ENCODE measurements around the gene NCDN. TPM values are rescaled to one million over a fixed set of nuclear protein-coding genes. Genes with fewer than 3 reads are reported as not detected.

The NCDN gene
- total and polyA plus RNA-seq, 2 of the 8 experiments (the other 6 are each of a cell fraction or from before 2014, with no cell fraction given), result 26.2 to 35.4 TPM

GRCh38 chr1:35563166-35563565 lies 5.6 kb downstream of the NCDN start:
- no peak for FAIRE-seq
- H3K4me2 ChIP-seq (ENCODE audit: insufficient read depth in 1 of 2, low read depth in 2 of 2, low read length in 2 of 2), result no peak overlapping the region
- TF ChIP-seq EP300 (IDR thresholded peaks at IDR 0.05; ENCODE audit: borderline replicate concordance in 1 of 2, low read depth in 2 of 2, low read length in 2 of 2) (no peak), RBBP5 (IDR thresholded peaks at IDR 0.05; ENCODE audit: borderline replicate concordance, low read depth, low read length) (no peak), KDM5A (IDR thresholded peaks at IDR 0.05; ENCODE audit: low read length) (no peak), SUZ12 (IDR thresholded peaks at IDR 0.05; ENCODE audit: low read length) (no peak), CREB1 (IDR thresholded peaks at IDR 0.05) (no peak), POU5F1 (IDR thresholded peaks at IDR 0.05; ENCODE audit: low read depth, low read length) (no peak), PHF8 (conservative IDR thresholded peaks at IDR 0.05; ENCODE audit: low read depth, low read length) (no peak), GTF2F1 (IDR thresholded peaks at IDR 0.05; ENCODE audit: borderline replicate concordance, low read depth, low read length) (no peak)
- no peak overlapping the region for H2BK5ac ChIP-seq (ENCODE audit: low read depth, low read length)
- H3K23me2 ChIP-seq (ENCODE audit: low read depth, low read length), result peaks cover 5% of the 10 kb centered on the region; the same call in 1 of the 2 replicates
- H4K8ac ChIP-seq (ENCODE audit: extremely low read depth, insufficient read depth, low read length), result no peak overlapping the region
- H3K79me1 ChIP-seq (ENCODE audit: low read depth, low read length), result peaks cover 3% of the 10 kb centered on the region
- H3K18ac ChIP-seq (ENCODE audit: extremely low read depth, low read length), result no peak overlapping the region
- no peak overlapping the region for H3K4me3 ChIP-seq (ENCODE audit: extremely low read depth in 1 of 4, insufficient read depth in 2 of 4, low read depth in 3 of 4, low read length in 4 of 4)
- H3K36me3 ChIP-seq (ENCODE audit: control insufficient read depth in 2 of 4, insufficient read depth in 4 of 4, low read length in 3 of 4), result peaks cover 14 to 25% (median 19%) of the 10 kb centered on the region in 4 experiments; a peak in 6 of 8 replicates
- H3K14ac ChIP-seq (ENCODE audit: insufficient read length), result no peak overlapping the region
- ChIA-PET POLR2A (ENCODE audit: partially characterized antibody) (no interaction called here), CTCF (ENCODE audit: partially characterized antibody) (interaction anchor here (1.0 to 7.6 kb wide), 4 partner anchors 8 to 118 kb away, joined by 3 to 72 read pairs (median 4); no protein-coding TSS in a partner anchor)
- peaks cover 2 to 27% of the 10 kb centered on the region in 2 experiments for H4K20me1 ChIP-seq (replicated peaks in 1 of 2; ENCODE audit: control insufficient read depth in 1 of 2, insufficient read depth in 2 of 2, low read length in 2 of 2)
- H2AFZ ChIP-seq (ENCODE audit: low read length), result no peak overlapping the region
- no peaks in the 10 kb centered on the region for H3K9me3 ChIP-seq (ENCODE audit: insufficient read depth in 2 of 2, low read depth in 1 of 2, low read length in 1 of 2)
- no peak overlapping the region for H3K9ac ChIP-seq (replicated peaks in 1 of 4; ENCODE audit: extremely low read depth in 1 of 4, low read depth in 3 of 4, low read length in 3 of 4)
- no peak overlapping the region for H3K23ac ChIP-seq (ENCODE audit: insufficient read length)
- H4K91ac ChIP-seq (replicated peaks; ENCODE audit: insufficient read length, low read length), result no peak overlapping the region
- no peaks in the 10 kb centered on the region for H3K27me3 ChIP-seq (replicated peaks in 1 of 4; ENCODE audit: control insufficient read depth in 3 of 4, extremely low read depth in 1 of 4, insufficient read depth in 3 of 4, low read length in 3 of 4)
- WGBS, 2 experiments (ENCODE audit: extremely low coverage in 1 of 2, insufficient coverage in 1 of 2, insufficient read length in 1 of 2, insufficient replicate concordance in 2 of 2, low coverage in 1 of 2, low lambda C conversion rate in 2 of 2, missing lambda C conversion rate in 1 of 2), result 92% methylated on average over 12 of the region's 12 CpGs; no CpG with 5 or more reads in 1 of the 2 experiments
- no peak overlapping the region for H2BK15ac ChIP-seq (ENCODE audit: low read length)
- peaks cover 0 to 7% (median 0%) of the 10 kb centered on the region in 4 experiments; a peak in 3 of 7 replicates for H3K4me1 ChIP-seq (replicated peaks in 1 of 4; ENCODE audit: control insufficient read depth in 3 of 4, insufficient read depth in 4 of 4, low read length in 3 of 4)
- H2BK20ac ChIP-seq (ENCODE audit: low read length), result no peak overlapping the region
- H2AK5ac ChIP-seq (ENCODE audit: low read depth, low read length), result no peak overlapping the region
- H3K4ac ChIP-seq (replicated peaks; ENCODE audit: insufficient read length, low read depth, low read length), result no peak overlapping the region
- no peak overlapping the region for H3K27ac ChIP-seq (ENCODE audit: low read depth, low read length)
- H3K56ac ChIP-seq (replicated peaks; ENCODE audit: insufficient read length, low read depth, low read length), result no peak overlapping the region
- H2BK120ac ChIP-seq (replicated peaks; ENCODE audit: low read depth, low read length), result no peak overlapping the region
- no peak overlapping the region for H2BK12ac ChIP-seq (ENCODE audit: low read depth, low read length)
- H4K5ac ChIP-seq (ENCODE audit: insufficient read length, low read depth, low read length), result no peak overlapping the region
- peaks cover 0 to 3% of the 10 kb centered on the region in 2 experiments; a peak in 1 of 4 replicates for H3K79me2 ChIP-seq (ENCODE audit: control insufficient read depth in 1 of 2, insufficient read depth in 2 of 2, low read length in 2 of 2)
- no peak for DNase-seq (ENCODE audit: low read depth in 1 of 2, low spot score in 2 of 2)

Data from H1 (cell line).